Esophagus muscularis mucosa (tissue), 4 donors: ENCODE data around the gene NRCAM.

Experiments
- EP300 ChIP-seq: sonication (generic); formaldehyde crosslinking; IDR thresholded peaks from one replicate; pipeline ENCODE4 v1.6.1; 2017; ENCODE audit warnings: antibody characterized with exemption
- POLR2A ChIP-seq: fragments of 450-650 bp; IDR thresholded peaks from one replicate; pipeline ENCODE4 v1.6.1; 2017; ENCODE audit warnings: antibody characterized with exemption, moderate library complexity, mild to moderate bottlenecking, low read depth
- TF ChIP-seq, protein P1 (sequence below), 3 experiments: fragments of 200-600 bp in 2 of 3; fragments of 450-650 bp in 1 of 3; sonication (generic) in 2 of 3; IDR thresholded peaks; one replicate each; pipeline ENCODE4 v1.5.1; 2017 to 2019; ENCODE audit warnings: antibody characterized with exemption in 3 of 3, mild to moderate bottlenecking in 2 of 3, moderate library complexity in 1 of 3

DNA sequence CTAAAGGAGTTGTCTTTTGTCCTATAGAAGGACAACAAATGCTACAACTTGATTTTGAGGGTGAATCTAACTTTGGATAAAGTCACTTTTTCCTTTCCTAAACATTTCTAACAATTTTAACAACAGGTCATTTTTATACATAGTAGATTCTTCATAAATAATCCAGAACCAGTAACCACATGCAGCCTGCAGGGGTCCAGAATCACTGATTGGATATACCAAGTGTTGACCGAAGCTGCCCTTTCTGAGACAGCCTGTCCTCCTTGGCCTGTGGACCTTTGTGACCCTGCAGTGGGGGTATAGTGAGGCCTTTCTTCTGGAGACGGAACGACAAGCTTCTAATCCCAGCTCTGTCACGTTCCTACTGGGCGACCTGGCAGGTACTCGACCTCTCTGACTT is 291.3 kb downstream of the NRCAM start:
- TF ChIP-seq POLR2A (no peak), EP300 (no peak)
- TF ChIP-seq, protein P1, sequence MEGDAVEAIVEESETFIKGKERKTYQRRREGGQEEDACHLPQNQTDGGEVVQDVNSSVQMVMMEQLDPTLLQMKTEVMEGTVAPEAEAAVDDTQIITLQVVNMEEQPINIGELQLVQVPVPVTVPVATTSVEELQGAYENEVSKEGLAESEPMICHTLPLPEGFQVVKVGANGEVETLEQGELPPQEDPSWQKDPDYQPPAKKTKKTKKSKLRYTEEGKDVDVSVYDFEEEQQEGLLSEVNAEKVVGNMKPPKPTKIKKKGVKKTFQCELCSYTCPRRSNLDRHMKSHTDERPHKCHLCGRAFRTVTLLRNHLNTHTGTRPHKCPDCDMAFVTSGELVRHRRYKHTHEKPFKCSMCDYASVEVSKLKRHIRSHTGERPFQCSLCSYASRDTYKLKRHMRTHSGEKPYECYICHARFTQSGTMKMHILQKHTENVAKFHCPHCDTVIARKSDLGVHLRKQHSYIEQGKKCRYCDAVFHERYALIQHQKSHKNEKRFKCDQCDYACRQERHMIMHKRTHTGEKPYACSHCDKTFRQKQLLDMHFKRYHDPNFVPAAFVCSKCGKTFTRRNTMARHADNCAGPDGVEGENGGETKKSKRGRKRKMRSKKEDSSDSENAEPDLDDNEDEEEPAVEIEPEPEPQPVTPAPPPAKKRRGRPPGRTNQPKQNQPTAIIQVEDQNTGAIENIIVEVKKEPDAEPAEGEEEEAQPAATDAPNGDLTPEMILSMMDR (IDR thresholded peaks at IDR 0.05) = no peak
